CD4-positive, alpha-beta T cell (primary cell): ENCODE measurements around the gene UNC80. TPM values are rescaled to one million over a fixed set of nuclear protein-coding genes. Genes with fewer than 3 reads are reported as not detected.

Source experiments
- ATAC-seq: fragments of 200-7000 bp; cut with Tn5 transposase; one replicate; pipeline ENCODE4 v1.10.0; 2022; ENCODE audit warnings: mild to moderate bottlenecking; ENCODE audit not compliant: poor library complexity
- CTCF ChIA-PET: fragments of 350-600 bp; sonication (Branson Sonifier 250); formaldehyde crosslinking; loops from one replicate; lab custom pipeline; 2021; ENCODE audit warnings: antibody characterized with exemption, inconsistent platforms; lab: Charles Lee
- POLR2A ChIA-PET: fragments of 350-600 bp; sonication (Branson Sonifier 250); formaldehyde crosslinking; loops from one replicate; lab custom pipeline; 2021; ENCODE audit warnings: antibody characterized with exemption, inconsistent platforms; lab: Charles Lee
- DNase-seq, 14 experiments: peaks; one replicate each; pipeline ENCODE4 v3.0.0-alpha.2; 2013 to 2020; ENCODE audit warnings: mixed read lengths in 2 of 14
- H3K27ac ChIP-seq, 2 donors: one replicate each; pipeline versions ENCODE4 v1.5.1 to v1.7.0; 2013; ENCODE audit warnings: low read length in 2 of 2, low read depth in 1 of 2, mild to moderate bottlenecking in 1 of 2
- H3K27me3 ChIP-seq, 2 experiments: 1 replicate in 1 of 2; 2 replicates in 1 of 2; pipeline versions ENCODE4 v1.6.1 to v1.7.0; 2013; ENCODE audit warnings: low read length in 2 of 2, control low read depth in 1 of 2, mild to moderate bottlenecking in 1 of 2, moderate library complexity in 1 of 2; ENCODE audit not compliant: insufficient read depth in 2 of 2, control insufficient read depth in 1 of 2
- H3K36me3 ChIP-seq: one replicate; pipeline ENCODE4 v1.6.1; 2013; ENCODE audit warnings: low read length, control low read depth; ENCODE audit not compliant: insufficient read depth
- H3K4me1 ChIP-seq: one replicate; pipeline ENCODE4 v1.6.1; 2013; ENCODE audit warnings: low read length, control low read depth; ENCODE audit not compliant: insufficient read depth
- H3K4me3 ChIP-seq: one replicate; pipeline ENCODE4 v1.5.1; 2013; ENCODE audit warnings: mild to moderate bottlenecking, low read length, moderate library complexity
- H3K9me3 ChIP-seq, 2 experiments: 1 replicate in 1 of 2; 2 replicates in 1 of 2; pipeline versions ENCODE4 v1.6.1 to v1.7.0; 2013; ENCODE audit warnings: low read length in 2 of 2, mild to moderate bottlenecking in 2 of 2, control low read depth in 1 of 2, moderate library complexity in 1 of 2; ENCODE audit not compliant: control insufficient read depth in 1 of 2, insufficient read depth in 1 of 2
- H3K27ac Mint-ChIP-seq: one replicate; pipeline ENCODE4 v1.8.0; 2020; ENCODE audit warnings: mixed read lengths
- H3K27me3 Mint-ChIP-seq: one replicate; pipeline ENCODE4 v1.8.0; 2021; ENCODE audit warnings: mixed read lengths
- H3K36me3 Mint-ChIP-seq: one replicate; pipeline ENCODE4 v1.8.0; 2021; ENCODE audit warnings: low read depth, mixed read lengths
- H3K4me1 Mint-ChIP-seq: one replicate; pipeline ENCODE4 v1.8.0; 2021; ENCODE audit warnings: low read depth, mixed read lengths
- H3K4me3 Mint-ChIP-seq: one replicate; pipeline ENCODE4 v1.8.0; 2020; ENCODE audit warnings: mild to moderate bottlenecking, mixed read lengths
- H3K9me3 Mint-ChIP-seq: one replicate; pipeline ENCODE4 v1.8.0; 2020; ENCODE audit warnings: mixed read lengths
- intact Hi-C, 2 experiments: fragments of 100-400 bp; cut with DNase I in 1 of 2; cut with micrococcal nuclease in 1 of 2; formaldehyde crosslinking; loops; one replicate each; pipeline versions ENCODE4 v1.15.1 to v1.9.0; 2023 to 2025; cut with DNase I, micrococcal nuclease
- total RNA-seq, 174 experiments: library from RNA in 2 of 174; stranded (reverse) in 2 of 174; gene quantifications; one replicate each; pipeline ENCODE4 v1.2.3 and lab custom pipeline; 2021 to 2026
- TF ChIP-seq, protein P1 (sequence below): fragments of 200-600 bp; IDR thresholded peaks from one replicate; pipeline ENCODE4 v1.8.0; 2022; ENCODE audit warnings: antibody characterized with exemption, mild to moderate bottlenecking

The UNC80 gene
- total RNA-seq, 2 experiments from 2014 or later = not detected

DNA sequence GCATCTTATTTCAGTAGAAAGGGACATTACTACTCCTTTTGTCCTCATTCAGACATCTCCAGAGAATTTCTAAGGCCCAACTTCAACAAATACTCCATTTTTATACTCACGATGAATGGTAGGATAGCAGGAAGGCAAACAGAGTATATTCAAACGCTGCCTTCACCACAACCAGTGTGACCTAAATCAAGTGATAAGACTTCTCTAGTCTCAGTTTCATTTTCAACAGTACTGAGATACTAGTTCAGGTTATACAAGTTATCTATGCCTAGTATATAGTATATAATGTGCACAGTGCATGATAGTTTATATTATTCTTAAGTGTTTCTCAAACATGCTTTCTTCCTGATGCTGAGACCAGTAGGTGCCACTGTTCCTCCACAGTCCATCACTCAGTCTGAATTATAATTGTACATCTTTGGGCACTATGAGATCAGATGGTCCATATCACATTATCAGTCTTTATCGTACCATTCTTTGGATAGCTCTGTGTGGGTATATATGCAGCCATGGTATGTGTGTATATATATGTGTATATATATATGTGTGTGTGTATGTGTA lies 164.6 kb downstream of the UNC80 start:
- ChIA-PET CTCF (no interaction called here), POLR2A (no interaction called here)
- no peak overlapping the region for H3K27ac Mint-ChIP-seq
- H3K4me3 ChIP-seq = no peak overlapping the region
- ATAC-seq (no peak), DNase-seq (no peak)
- no peaks in the 10 kb centered on the region for H3K9me3 Mint-ChIP-seq
- peaks cover 13% of the 10 kb centered on the region for H3K27me3 Mint-ChIP-seq
- TF ChIP-seq, protein P1, sequence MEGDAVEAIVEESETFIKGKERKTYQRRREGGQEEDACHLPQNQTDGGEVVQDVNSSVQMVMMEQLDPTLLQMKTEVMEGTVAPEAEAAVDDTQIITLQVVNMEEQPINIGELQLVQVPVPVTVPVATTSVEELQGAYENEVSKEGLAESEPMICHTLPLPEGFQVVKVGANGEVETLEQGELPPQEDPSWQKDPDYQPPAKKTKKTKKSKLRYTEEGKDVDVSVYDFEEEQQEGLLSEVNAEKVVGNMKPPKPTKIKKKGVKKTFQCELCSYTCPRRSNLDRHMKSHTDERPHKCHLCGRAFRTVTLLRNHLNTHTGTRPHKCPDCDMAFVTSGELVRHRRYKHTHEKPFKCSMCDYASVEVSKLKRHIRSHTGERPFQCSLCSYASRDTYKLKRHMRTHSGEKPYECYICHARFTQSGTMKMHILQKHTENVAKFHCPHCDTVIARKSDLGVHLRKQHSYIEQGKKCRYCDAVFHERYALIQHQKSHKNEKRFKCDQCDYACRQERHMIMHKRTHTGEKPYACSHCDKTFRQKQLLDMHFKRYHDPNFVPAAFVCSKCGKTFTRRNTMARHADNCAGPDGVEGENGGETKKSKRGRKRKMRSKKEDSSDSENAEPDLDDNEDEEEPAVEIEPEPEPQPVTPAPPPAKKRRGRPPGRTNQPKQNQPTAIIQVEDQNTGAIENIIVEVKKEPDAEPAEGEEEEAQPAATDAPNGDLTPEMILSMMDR = no peak
- no peaks in the 10 kb centered on the region for H3K4me1 ChIP-seq
- H3K4me3 Mint-ChIP-seq = no peak overlapping the region
- H3K36me3 Mint-ChIP-seq = no peaks in the 10 kb centered on the region
- H3K9me3 ChIP-seq = no peaks in the 10 kb centered on the region
- intact Hi-C loops = no loop called here
- no peaks in the 10 kb centered on the region for H3K4me1 Mint-ChIP-seq
- no peak overlapping the region for H3K27ac ChIP-seq
- H3K36me3 ChIP-seq = no peaks in the 10 kb centered on the region
- H3K27me3 ChIP-seq = no peaks in the 10 kb centered on the region

DNA sequence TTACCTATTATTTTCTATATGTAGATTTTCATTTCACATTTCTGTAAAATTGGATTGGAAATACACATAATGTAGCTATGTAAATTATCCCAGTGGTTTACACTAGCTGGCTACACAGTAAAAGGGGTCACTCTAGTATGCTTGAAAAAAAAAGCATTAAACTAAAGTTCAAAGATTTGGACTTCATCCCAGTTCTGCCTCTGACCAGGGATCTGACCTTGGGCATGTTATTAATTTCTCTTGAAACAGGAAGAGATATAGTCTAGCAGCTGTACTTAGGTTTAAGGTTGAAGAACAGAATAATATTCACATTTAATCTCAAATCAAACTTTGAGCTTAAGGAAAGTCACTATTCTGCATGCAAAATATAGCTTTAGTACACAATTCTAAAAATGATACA lies 166.3 kb downstream of the UNC80 start:
- DNase-seq = no peak
- H3K4me1 ChIP-seq = no peaks in the 10 kb centered on the region
- H3K36me3 ChIP-seq = no peaks in the 10 kb centered on the region
- TF ChIP-seq, protein P1 = no peak
- no peak overlapping the region for H3K4me3 ChIP-seq
- no peaks in the 10 kb centered on the region for H3K36me3 Mint-ChIP-seq
- H3K9me3 Mint-ChIP-seq = no peaks in the 10 kb centered on the region
- H3K9me3 ChIP-seq = no peaks in the 10 kb centered on the region
- H3K27me3 ChIP-seq = no peaks in the 10 kb centered on the region
- H3K27me3 Mint-ChIP-seq = peaks cover 7% of the 10 kb centered on the region
- no peak overlapping the region for H3K27ac Mint-ChIP-seq
- intact Hi-C loops = no loop called here
- H3K4me3 Mint-ChIP-seq = no peak overlapping the region
- H3K27ac ChIP-seq = no peak overlapping the region
- CTCF ChIA-PET = no interaction called here
- H3K4me1 Mint-ChIP-seq = no peaks in the 10 kb centered on the region
- ATAC-seq = no peak
- POLR2A ChIA-PET = no interaction called here

DNA sequence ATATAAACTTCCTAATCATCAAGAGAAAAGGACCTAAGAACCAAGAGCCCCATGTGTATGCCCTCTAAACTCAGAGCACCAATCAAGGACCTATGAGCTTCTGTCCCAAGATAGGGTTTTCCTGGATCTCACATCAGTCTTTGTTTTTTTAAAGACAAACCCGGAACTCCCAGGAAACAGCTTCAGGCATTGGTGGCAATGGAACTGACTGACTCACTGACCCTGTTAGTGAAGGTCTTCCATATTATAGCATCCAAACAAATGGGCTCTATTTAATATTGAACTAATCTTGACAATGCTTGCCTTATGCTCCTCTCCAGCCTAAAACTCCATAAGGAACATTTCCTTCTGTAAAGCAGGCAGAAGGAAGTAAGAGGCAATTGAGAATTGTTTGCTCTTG lies 167.3 kb downstream of the UNC80 start:
- DNase-seq (no peak), ATAC-seq (no peak)
- Mint-ChIP-seq H3K27me3 (peaks cover 7% of the 10 kb centered on the region), H3K27ac (no peak overlapping the region), H3K4me1 (no peaks in the 10 kb centered on the region), H3K4me3 (no peak overlapping the region), H3K9me3 (no peaks in the 10 kb centered on the region), H3K36me3 (no peaks in the 10 kb centered on the region)
- CTCF ChIA-PET = no interaction called here
- intact Hi-C loops = no loop called here
- H3K4me1 ChIP-seq = no peaks in the 10 kb centered on the region
- no peaks in the 10 kb centered on the region for H3K27me3 ChIP-seq
- no peak overlapping the region for H3K27ac ChIP-seq
- no peaks in the 10 kb centered on the region for H3K36me3 ChIP-seq
- TF ChIP-seq, protein P1 = no peak
- H3K4me3 ChIP-seq = no peak overlapping the region
- POLR2A ChIA-PET = no interaction called here
- H3K9me3 ChIP-seq = no peaks in the 10 kb centered on the region
